Erythroblast (primary cell): ENCODE data around the gene SBNO2.

Source experiments
- GATA1 ChIP-seq: IDR thresholded peaks from 2 replicates; pipeline ENCODE4 v1.6.1; 2011; ENCODE audit warnings: low read depth, mild to moderate bottlenecking, control low read depth, low read length, moderate library complexity
- POLR2A ChIP-seq: IDR thresholded peaks from 2 replicates; pipeline ENCODE4 v1.6.1; 2011; ENCODE audit warnings: mild to moderate bottlenecking, low read length

DNA sequence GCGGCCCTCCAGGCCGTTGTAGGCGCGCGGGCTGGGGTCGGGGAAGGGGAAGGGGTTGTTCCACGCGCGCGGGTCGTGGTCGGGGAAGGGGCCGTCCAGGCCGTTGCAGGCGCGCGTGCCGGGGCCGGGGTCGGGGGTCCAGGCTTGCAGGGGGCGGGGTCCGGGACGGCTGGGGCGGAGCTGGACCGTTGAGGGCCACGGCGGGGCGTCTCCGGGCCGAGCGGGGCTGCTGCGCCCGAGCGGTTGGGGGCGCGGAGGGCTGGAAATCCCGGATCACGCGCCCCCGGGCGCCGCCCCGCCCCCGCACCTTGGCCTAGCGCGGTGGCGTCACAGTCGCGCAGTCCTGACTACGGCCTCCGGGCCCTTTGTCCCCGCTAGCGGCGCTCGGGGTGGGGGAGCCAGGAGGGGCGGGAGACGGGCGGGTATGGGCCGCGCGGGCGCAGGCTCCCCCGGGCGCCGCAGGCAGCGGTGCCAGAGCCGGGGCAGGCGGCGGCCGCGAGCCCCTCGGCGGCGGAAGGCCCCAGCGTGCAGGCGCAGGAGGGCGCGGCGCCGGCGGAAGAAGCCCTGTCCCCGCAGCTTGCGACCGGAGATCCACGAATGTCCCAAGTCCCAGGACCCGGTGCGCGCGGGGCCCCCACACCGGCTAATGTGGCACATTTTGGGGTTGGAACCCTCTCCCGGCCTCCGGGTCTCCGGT lies 69.6 kb downstream of the SBNO2 start:
- no peak for TF ChIP-seq POLR2A
- TF ChIP-seq GATA1 = no peak
